Lung (tissue), 16 donors: ENCODE data around the gene CDC42BPG. TPM values are rescaled to one million over a fixed set of nuclear protein-coding genes. Genes with fewer than 3 reads are reported as not detected.

Source experiments
- ATAC-seq: fragments of 200-7000 bp; cut with Tn5 transposase; one replicate; pipeline ENCODE4 v1.9.1; 2020; ENCODE audit warnings: moderate number of reproducible peaks; ENCODE audit not compliant: insufficient read depth, low FRiP score
- DNase-seq, 3 donors: peaks; one replicate each; pipeline ENCODE4 v3.0.0-alpha.2; 2013 to 2017
- H3K27ac ChIP-seq, 2 donors: one replicate each; pipeline ENCODE4 v1.5.1; 2013; ENCODE audit warnings: mild to moderate bottlenecking in 2 of 2, moderate library complexity in 2 of 2, control low read depth in 1 of 2, inconsistent platforms in 1 of 2, low read depth in 1 of 2, low read length in 1 of 2
- H3K27me3 ChIP-seq, 3 donors: one replicate each; pipeline ENCODE4 v1.5.1; 2013; ENCODE audit warnings: low read length in 2 of 3; ENCODE audit not compliant: control insufficient read depth in 3 of 3, insufficient read depth in 3 of 3
- H3K36me3 ChIP-seq, 4 donors: one replicate each; pipeline ENCODE4 v1.5.1; 2013; ENCODE audit warnings: low read length in 4 of 4, mild to moderate bottlenecking in 1 of 4, moderate library complexity in 1 of 4; ENCODE audit not compliant: control insufficient read depth in 4 of 4, insufficient read depth in 4 of 4
- H3K4me1 ChIP-seq, 5 donors: one replicate each; pipeline ENCODE4 v1.5.1; 2013; ENCODE audit warnings: low read length in 5 of 5, mild to moderate bottlenecking in 2 of 5, moderate library complexity in 1 of 5; ENCODE audit not compliant: control insufficient read depth in 5 of 5, insufficient read depth in 5 of 5
- H3K4me3 ChIP-seq: one replicate; pipeline ENCODE4 v1.5.1; 2013; ENCODE audit warnings: mild to moderate bottlenecking, control low read depth, moderate library complexity
- H3K9ac ChIP-seq, 2 donors: one replicate each; pipeline ENCODE4 v1.5.1; 2013; ENCODE audit warnings: low read length in 2 of 2, control low read depth in 1 of 2; ENCODE audit not compliant: insufficient read depth in 1 of 2
- H3K9me3 ChIP-seq, 4 donors: one replicate each; pipeline ENCODE4 v1.5.1; 2013; ENCODE audit warnings: low read length in 3 of 4, mild to moderate bottlenecking in 1 of 4, moderate library complexity in 1 of 4; ENCODE audit not compliant: control insufficient read depth in 4 of 4, insufficient read depth in 3 of 4
- WGBS, 2 donors: extraction: QIAGEN DNeasy Blood & Tissue Kit; methylation state at CpG; one replicate each; pipeline ENCODE4 v1.1.7; 2013; 5-methylcytosine and 5-hydroxymethylcytosine counted together
- long read RNA-seq, 5 donors: transcript quantifications; one replicate each; lab custom pipeline, GENCODE V29; 2026
- polyA plus RNA-seq, 2 donors: library from polyadenylated mRNA; stranded (reverse); fragments of 200-250 nt; gene quantifications; one replicate each; pipeline ENCODE4 v1.2.1, GENCODE V29; 2013
- total RNA-seq, 2 donors: library from RNA; depleted of rRNA in 1 of 2; stranded (reverse); fragments of >200 nt in 1 of 2; gene quantifications; one replicate each; pipeline ENCODE4 v1.2.1, GENCODE V29; 2014 to 2021
- TF ChIP-seq, protein P1 (sequence below): IDR thresholded peaks from 2 replicates; pipeline ENCODE4 v1.5.1; 2012; ENCODE audit warnings: mild to moderate bottlenecking; ENCODE audit errors: control extremely low read depth, extremely low read depth
- donor health status: control.
- donor health status: control.
- donor health status: Bipolar disorder and iron deficiency.
- donor health status: healthy.
- donor health status: DM: yes; HTN: yes; CAD: no.

CDC42BPG gene
- total RNA-seq, result 10 to 100 TPM; 11.2 to 23.5 TPM
- 1 to 10 TPM; 7.1 to 10.0 TPM for polyA plus RNA-seq
- long read RNA-seq, donor 1, result 0 reads
- long read RNA-seq, donor 2, result 0 reads
- long read RNA-seq, donor 3, result 0 reads
- long read RNA-seq, donor 4, result 0 reads
- long read RNA-seq, donor 5, result 0 reads

DNA sequence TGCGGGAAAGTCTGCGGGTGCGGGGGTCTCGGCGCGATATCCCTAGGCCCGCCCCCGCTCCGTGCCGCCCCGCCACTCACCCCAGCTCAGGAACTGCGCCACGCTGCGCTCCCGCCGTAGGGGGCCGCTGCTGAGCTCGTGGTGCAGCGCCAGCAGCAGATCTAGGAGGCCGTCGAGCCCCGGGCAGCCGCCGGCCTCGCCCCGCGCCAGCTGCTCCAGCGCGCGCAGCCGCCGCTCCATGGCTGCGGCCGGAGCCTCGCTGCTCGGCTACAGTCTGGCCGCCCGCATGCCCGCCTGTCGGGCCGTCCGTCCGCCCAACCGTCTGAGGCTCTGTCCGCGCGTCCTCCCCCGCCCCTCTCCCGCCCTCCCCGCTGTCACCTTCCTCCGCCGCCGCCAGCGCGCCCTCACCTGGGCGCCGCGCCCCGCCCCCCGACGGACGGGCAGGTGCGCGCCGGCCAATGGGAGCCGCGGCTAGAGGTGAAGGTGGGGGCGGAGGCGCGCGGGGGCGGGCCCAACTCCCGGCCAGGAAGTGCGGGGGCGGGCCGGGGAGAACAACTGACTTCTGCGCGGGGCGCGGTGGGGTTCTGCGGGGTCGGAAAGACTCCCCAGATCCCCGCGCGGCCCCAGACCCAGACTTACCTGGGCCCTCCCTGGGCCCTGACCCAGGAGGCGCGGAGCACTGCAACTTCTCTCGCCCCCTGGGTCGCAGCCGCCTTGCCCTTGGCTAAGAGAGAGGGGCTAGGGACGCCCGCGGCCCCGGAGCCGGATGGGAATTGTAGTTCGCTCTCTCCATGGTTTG lies at the start of gene CDC42BPG:
CDC42BPG (minus strand) TSS at position 324 of the 799 bp plus-strand sequence; CDS start at position 240, 84 bp downstream.
- peaks cover 0 to 24% (median 9%) of the 10 kb centered on the region in 5 donors for H3K4me1 ChIP-seq
- peaks cover 0 to 6% (median under 1%) of the 10 kb centered on the region in 4 donors for H3K36me3 ChIP-seq
- TF ChIP-seq, protein P1, sequence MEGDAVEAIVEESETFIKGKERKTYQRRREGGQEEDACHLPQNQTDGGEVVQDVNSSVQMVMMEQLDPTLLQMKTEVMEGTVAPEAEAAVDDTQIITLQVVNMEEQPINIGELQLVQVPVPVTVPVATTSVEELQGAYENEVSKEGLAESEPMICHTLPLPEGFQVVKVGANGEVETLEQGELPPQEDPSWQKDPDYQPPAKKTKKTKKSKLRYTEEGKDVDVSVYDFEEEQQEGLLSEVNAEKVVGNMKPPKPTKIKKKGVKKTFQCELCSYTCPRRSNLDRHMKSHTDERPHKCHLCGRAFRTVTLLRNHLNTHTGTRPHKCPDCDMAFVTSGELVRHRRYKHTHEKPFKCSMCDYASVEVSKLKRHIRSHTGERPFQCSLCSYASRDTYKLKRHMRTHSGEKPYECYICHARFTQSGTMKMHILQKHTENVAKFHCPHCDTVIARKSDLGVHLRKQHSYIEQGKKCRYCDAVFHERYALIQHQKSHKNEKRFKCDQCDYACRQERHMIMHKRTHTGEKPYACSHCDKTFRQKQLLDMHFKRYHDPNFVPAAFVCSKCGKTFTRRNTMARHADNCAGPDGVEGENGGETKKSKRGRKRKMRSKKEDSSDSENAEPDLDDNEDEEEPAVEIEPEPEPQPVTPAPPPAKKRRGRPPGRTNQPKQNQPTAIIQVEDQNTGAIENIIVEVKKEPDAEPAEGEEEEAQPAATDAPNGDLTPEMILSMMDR, result peak; percentile 58
- WGBS, 2 donors, result 0 to 1% methylated on average over 44 to 96 of the region's 96 CpGs
- H3K27ac ChIP-seq, result peak within 1 kb of the TSS in 1 of 2 donors; percentile 86
- ATAC-seq, result peak; percentile 76
- H3K4me3 ChIP-seq, result peak within 1 kb of the TSS; percentile 33
- H3K9me3 ChIP-seq, result no peaks in the 10 kb centered on the region
- peak; percentile 72 to 80 (median 80) for DNase-seq
- H3K27me3 ChIP-seq, result no peaks in the 10 kb centered on the region
- no peak within 1 kb of the TSS for H3K9ac ChIP-seq

DNA sequence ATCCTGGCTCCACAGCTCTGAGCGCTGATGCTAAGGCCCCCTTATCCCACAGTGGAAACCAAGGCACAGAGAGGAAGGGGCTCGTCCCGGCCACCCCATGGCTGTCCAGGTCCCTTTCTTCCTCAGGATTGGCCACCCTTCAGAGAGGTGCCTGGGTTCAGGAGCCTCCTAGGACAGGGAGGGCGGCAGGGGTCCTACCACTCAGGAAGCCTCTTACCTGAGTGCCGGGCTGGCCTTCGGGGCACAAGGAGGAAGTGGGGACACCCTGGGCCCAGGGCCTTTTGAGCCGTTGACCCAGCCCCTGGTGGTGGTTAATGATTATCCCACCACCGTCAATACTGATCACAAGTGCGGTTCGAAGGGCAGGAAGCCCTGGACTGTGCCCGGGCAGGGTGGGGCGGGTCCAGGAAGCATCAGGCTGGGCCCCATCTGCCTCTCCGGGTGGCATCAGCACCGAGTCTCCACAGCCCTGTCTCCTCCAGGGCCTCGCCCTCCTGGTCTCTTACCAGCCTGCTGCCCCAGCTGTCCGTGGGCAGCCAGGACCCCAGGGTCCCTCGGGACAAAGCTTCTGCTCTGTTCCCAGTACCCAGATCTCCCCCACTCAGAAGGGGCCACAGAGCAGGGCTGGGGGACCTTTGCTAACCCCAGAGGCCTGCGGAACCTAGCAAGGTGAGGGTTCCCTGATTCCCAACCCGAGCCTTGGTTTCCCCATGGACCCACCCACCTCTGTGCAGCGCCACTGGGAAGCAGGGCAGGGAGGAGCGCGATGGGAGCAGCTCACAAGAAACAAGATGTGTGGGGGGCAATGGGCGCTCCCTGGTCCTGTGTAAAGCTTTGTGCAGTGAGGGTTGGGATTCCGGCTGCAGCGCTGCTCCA lies 49.0 kb upstream of the CDC42BPG start:
- Histone ChIP-seq H3K4me3 (no peak overlapping the region), H3K9ac (no peak overlapping the region), H3K27ac (no peak overlapping the region), H3K9me3 (no peaks in the 10 kb centered on the region), H3K27me3 (no peaks in the 10 kb centered on the region), H3K4me1 (peaks cover 0 to 3% (median 0%) of the 10 kb centered on the region in 5 donors), H3K36me3 (peaks cover 0 to 39% (median 8%) of the 10 kb centered on the region in 4 donors)
- DNase-seq (no peak), ATAC-seq (no peak)
- TF ChIP-seq, protein P1, result no peak
- 67 to 71% methylated on average over 25 of the region's 25 CpGs for WGBS, 2 donors

DNA sequence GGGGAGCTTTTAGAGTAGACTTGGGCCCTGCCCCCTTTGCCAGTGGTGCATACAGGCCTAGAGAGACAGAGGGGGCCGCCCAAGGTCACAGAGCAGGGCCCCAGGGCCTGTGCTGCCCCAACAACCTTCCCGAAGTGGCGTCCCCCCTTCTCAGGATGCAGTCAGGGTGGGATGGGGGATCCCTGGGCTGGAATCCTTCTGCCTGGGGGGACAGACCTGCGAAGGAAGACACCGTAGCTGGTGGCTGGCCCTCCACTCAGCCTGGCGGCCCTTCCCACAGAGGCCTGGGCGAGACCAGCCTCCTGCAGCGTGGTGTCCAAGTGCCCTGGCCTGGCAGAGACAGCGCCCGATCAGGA lies 48.4 kb upstream of the CDC42BPG start:
- H3K9me3 ChIP-seq, result no peaks in the 10 kb centered on the region
- H3K27me3 ChIP-seq, result no peaks in the 10 kb centered on the region
- TF ChIP-seq, protein P1, result no peak
- H3K36me3 ChIP-seq, result peaks cover 0 to 32% (median 5%) of the 10 kb centered on the region in 4 donors
- whole genome bisulfite sequencing, 2 donors, result 88 to 89% methylated on average over 10 of the region's 10 CpGs
- no peak overlapping the region for H3K27ac ChIP-seq
- ATAC-seq (no peak), DNase-seq (no peak)
- H3K4me1 ChIP-seq, result peaks cover 0 to 7% (median 3%) of the 10 kb centered on the region in 5 donors
- H3K4me3 ChIP-seq, result no peak overlapping the region
- H3K9ac ChIP-seq, result no peak overlapping the region
